IPS-20b (cell line): ENCODE measurements around the gene NAGPA.

Experiments used
- H3K27ac ChIP-seq: one replicate; pipeline ENCODE4 v1.5.1; 2013; ENCODE audit warnings: low read length
- H3K27me3 ChIP-seq: 2 replicates; pipeline ENCODE4 v1.6.1; 2013; ENCODE audit warnings: mild to moderate bottlenecking, low read length, inconsistent platforms; ENCODE audit not compliant: insufficient read depth
- H3K36me3 ChIP-seq: 2 replicates; pipeline ENCODE4 v1.6.1; 2013; ENCODE audit warnings: low read depth, mild to moderate bottlenecking, inconsistent platforms, low read length, moderate library complexity; ENCODE audit not compliant: insufficient read depth
- H3K4me1 ChIP-seq: 2 replicates; pipeline ENCODE4 v1.6.1; 2013; ENCODE audit warnings: mild to moderate bottlenecking, control low read depth, inconsistent platforms, low read length, moderate library complexity; ENCODE audit not compliant: insufficient read depth
- H3K4me3 ChIP-seq: 2 replicates; pipeline ENCODE4 v1.5.1; 2013; ENCODE audit warnings: mild to moderate bottlenecking, low read length, inconsistent platforms
- H3K9ac ChIP-seq: 2 replicates; pipeline ENCODE4 v1.6.1; 2013; ENCODE audit warnings: low read depth, mild to moderate bottlenecking, inconsistent platforms, low read length, moderate library complexity
- H3K9me3 ChIP-seq: 2 replicates; pipeline ENCODE4 v1.6.1; 2013; ENCODE audit warnings: mild to moderate bottlenecking, low read depth, low read length, inconsistent platforms; ENCODE audit not compliant: insufficient read depth

Gene NAGPA

GRCh38 chr16:5024632-5025031, 9.1 kb downstream of the NAGPA start:
- Histone ChIP-seq H3K36me3 (no peaks in the 10 kb centered on the region), H3K9ac (no peak overlapping the region), H3K27ac (no peak overlapping the region), H3K27me3 (no peaks in the 10 kb centered on the region), H3K4me3 (no peak overlapping the region), H3K4me1 (no peaks in the 10 kb centered on the region), H3K9me3 (no peaks in the 10 kb centered on the region)

GRCh38 chr16:5022521-5022920, 11.2 kb downstream of the NAGPA start:
- H3K27me3 ChIP-seq, result no peaks in the 10 kb centered on the region
- no peak overlapping the region for H3K9ac ChIP-seq
- no peak overlapping the region for H3K4me3 ChIP-seq

GRCh38 chr16:5020551-5020950, 13.2 kb downstream of the NAGPA start:
- Histone ChIP-seq H3K9me3 (no peaks in the 10 kb centered on the region), H3K36me3 (no peaks in the 10 kb centered on the region), H3K27ac (no peak overlapping the region), H3K9ac (no peak overlapping the region), H3K4me3 (no peak overlapping the region), H3K27me3 (no peaks in the 10 kb centered on the region), H3K4me1 (no peaks in the 10 kb centered on the region)

More at GRCh38 chr16:5022521-5022920, 11.2 kb downstream of the NAGPA start:
- Histone ChIP-seq H3K9me3 (no peaks in the 10 kb centered on the region), H3K36me3 (no peaks in the 10 kb centered on the region), H3K4me1 (no peaks in the 10 kb centered on the region), H3K27ac (no peak overlapping the region)

GRCh38 chr16:5019775-5020174, 14.0 kb downstream of the NAGPA start:
- H3K27me3 ChIP-seq, result no peaks in the 10 kb centered on the region
- H3K9ac ChIP-seq, result no peak overlapping the region
- H3K9me3 ChIP-seq, result no peaks in the 10 kb centered on the region
- no peak overlapping the region for H3K4me3 ChIP-seq
- no peaks in the 10 kb centered on the region for H3K4me1 ChIP-seq
- no peaks in the 10 kb centered on the region for H3K36me3 ChIP-seq
- no peak overlapping the region for H3K27ac ChIP-seq

- Histone ChIP-seq H3K4me1 (no peaks in the 10 kb centered on the region), H3K27ac (no peak overlapping the region), H3K36me3 (no peaks in the 10 kb centered on the region), H3K27me3 (no peaks in the 10 kb centered on the region), H3K9me3 (no peaks in the 10 kb centered on the region), H3K9ac (no peak overlapping the region), H3K4me3 (no peak overlapping the region)
These were observed 14.9 kb downstream of the NAGPA start for GRCh38 chr16:5018793-5019192.

- Histone ChIP-seq H3K9me3 (no peaks in the 10 kb centered on the region), H3K27ac (no peak overlapping the region), H3K9ac (no peak overlapping the region), H3K36me3 (no peaks in the 10 kb centered on the region), H3K27me3 (no peaks in the 10 kb centered on the region), H3K4me1 (no peaks in the 10 kb centered on the region), H3K4me3 (no peak overlapping the region)
These were observed 16.1 kb downstream of the NAGPA start for GRCh38 chr16:5017678-5017969.

- H3K9me3 ChIP-seq, result no peaks in the 10 kb centered on the region
- no peaks in the 10 kb centered on the region for H3K36me3 ChIP-seq
- no peak overlapping the region for H3K9ac ChIP-seq
- no peak overlapping the region for H3K4me3 ChIP-seq
- no peaks in the 10 kb centered on the region for H3K27me3 ChIP-seq
- H3K4me1 ChIP-seq, result no peaks in the 10 kb centered on the region
- H3K27ac ChIP-seq, result no peak overlapping the region
These were observed 16.6 kb downstream of the NAGPA start for GRCh38 chr16:5016967-5017677.

- Histone ChIP-seq H3K9me3 (no peaks in the 10 kb centered on the region), H3K27ac (no peak overlapping the region), H3K36me3 (no peaks in the 10 kb centered on the region), H3K9ac (no peak overlapping the region), H3K4me3 (no peak overlapping the region), H3K27me3 (no peaks in the 10 kb centered on the region), H3K4me1 (no peaks in the 10 kb centered on the region)
These were observed 17.8 kb downstream of the NAGPA start for GRCh38 chr16:5015887-5016286.

GRCh38 chr16:5015351-5015750, 18.4 kb downstream of the NAGPA start:
- no peaks in the 10 kb centered on the region for H3K4me1 ChIP-seq
- no peak overlapping the region for H3K4me3 ChIP-seq
- H3K36me3 ChIP-seq, result no peaks in the 10 kb centered on the region
- no peak overlapping the region for H3K27ac ChIP-seq
- no peaks in the 10 kb centered on the region for H3K27me3 ChIP-seq
- H3K9me3 ChIP-seq, result no peaks in the 10 kb centered on the region
- no peak overlapping the region for H3K9ac ChIP-seq

- Histone ChIP-seq H3K4me3 (no peak overlapping the region), H3K9ac (no peak overlapping the region), H3K9me3 (no peaks in the 10 kb centered on the region), H3K36me3 (no peaks in the 10 kb centered on the region), H3K27me3 (no peaks in the 10 kb centered on the region), H3K27ac (no peak overlapping the region), H3K4me1 (no peaks in the 10 kb centered on the region)
These were observed 20.8 kb downstream of the NAGPA start for GRCh38 chr16:5012887-5013286.

- Histone ChIP-seq H3K4me1 (no peaks in the 10 kb centered on the region), H3K4me3 (no peak overlapping the region), H3K27me3 (no peaks in the 10 kb centered on the region), H3K36me3 (no peaks in the 10 kb centered on the region), H3K9me3 (no peaks in the 10 kb centered on the region), H3K27ac (no peak overlapping the region), H3K9ac (no peak overlapping the region)
These were observed 22.1 kb downstream of the NAGPA start for GRCh38 chr16:5011637-5012036.

- H3K9ac ChIP-seq, result no peak overlapping the region
- H3K4me3 ChIP-seq, result no peak overlapping the region
- H3K27me3 ChIP-seq, result no peaks in the 10 kb centered on the region
These were observed 23.0 kb downstream of the NAGPA start for GRCh38 chr16:5010576-5011329.

More at GRCh38 chr16:5010576-5011329, 23.0 kb downstream of the NAGPA start:
- H3K9me3 ChIP-seq, result no peaks in the 10 kb centered on the region
- H3K4me1 ChIP-seq, result no peaks in the 10 kb centered on the region
- H3K36me3 ChIP-seq, result no peaks in the 10 kb centered on the region
- no peak overlapping the region for H3K27ac ChIP-seq
